ENCODE data around the gene GNA15. TPM values are rescaled to one million over a fixed set of nuclear protein-coding genes. Genes with fewer than 3 reads are reported as not detected.

GNA15 gene
- total RNA-seq, 1 experiment from 2014 or later: 0.22 TPM

GRCh38 chr19:3192228-3192635 lies 56.4 kb downstream of the GNA15 start:
- ChIA-PET CTCF (no interaction called here), POLR2A (no interaction called here)
- DNase-seq (ENCODE audit: low spot score) (no peak), ATAC-seq (no peak)
- TF ChIP-seq RORB (CRISPR knock-in tag; IDR thresholded peaks at IDR 0.05) (no peak), ZNF121 (CRISPR knock-in tag; IDR thresholded peaks at IDR 0.05) (no peak), SMAD3 (CRISPR knock-in tag; IDR thresholded peaks at IDR 0.05; ENCODE audit: borderline replicate concordance) (no peak), OVOL2 (CRISPR knock-in tag; IDR thresholded peaks at IDR 0.05; ENCODE audit: borderline replicate concordance) (no peak), AR (CRISPR knock-in tag; IDR thresholded peaks at IDR 0.05) (no peak), PRDM15 (CRISPR knock-in tag; IDR thresholded peaks at IDR 0.05) (no peak), E2F5 (CRISPR knock-in tag; IDR thresholded peaks at IDR 0.05) (no peak), ATF6 (CRISPR knock-in tag; IDR thresholded peaks at IDR 0.05) (no peak), TP53 (CRISPR knock-in tag; IDR thresholded peaks at IDR 0.05) (no peak)
- Mint-ChIP-seq H3K9me3 (no peaks in the 10 kb centered on the region), H3K27ac (no peak overlapping the region), H3K4me1 (peaks cover 13% of the 10 kb centered on the region), H3K27me3 (ENCODE audit: low read depth) (no peaks in the 10 kb centered on the region), H3K36me3 (peaks cover 10% of the 10 kb centered on the region), H3K4me3 (no peak overlapping the region)

GRCh38 chr19:3192684-3193083 lies 56.9 kb downstream of the GNA15 start:
- H3K9me3 Mint-ChIP-seq: no peaks in the 10 kb centered on the region
- TF ChIP-seq ATF6 (CRISPR knock-in tag; IDR thresholded peaks at IDR 0.05) (no peak), ERG (CRISPR knock-in tag; IDR thresholded peaks at IDR 0.05) (no peak), ZNF671 (CRISPR knock-in tag; IDR thresholded peaks at IDR 0.05) (no peak), ZNF423 (CRISPR knock-in tag; IDR thresholded peaks at IDR 0.05) (no peak), ZNF317 (CRISPR knock-in tag; IDR thresholded peaks at IDR 0.05; ENCODE audit: borderline replicate concordance, low read depth) (no peak), GRHL2 (CRISPR knock-in tag; IDR thresholded peaks at IDR 0.05; ENCODE audit: insufficient replicate concordance, severe bottlenecking) (no peak), ZNF512 (CRISPR knock-in tag; IDR thresholded peaks at IDR 0.05; ENCODE audit: borderline replicate concordance) (no peak)
- H3K27ac Mint-ChIP-seq: no peak overlapping the region
- H3K27me3 Mint-ChIP-seq (ENCODE audit: low read depth): no peaks in the 10 kb centered on the region
- peaks cover 11% of the 10 kb centered on the region for H3K4me1 Mint-ChIP-seq
- H3K4me3 Mint-ChIP-seq: no peak overlapping the region
- ChIA-PET CTCF (no interaction called here), POLR2A (no interaction called here)
- no peak for ATAC-seq
- DNase-seq (ENCODE audit: low spot score): no peak
- peaks cover 10% of the 10 kb centered on the region for H3K36me3 Mint-ChIP-seq

Measured in WTC11 (cell line).